IPS-18a (cell line): ENCODE measurements around the gene ZNF444.

Experiments
- H3K27ac ChIP-seq: one replicate; pipeline ENCODE4 v1.5.1; 2013; ENCODE audit warnings: low read length
- H3K27me3 ChIP-seq: one replicate; pipeline ENCODE4 v1.6.1; 2013; ENCODE audit warnings: mild to moderate bottlenecking, low read length; ENCODE audit not compliant: control insufficient read depth, insufficient read depth
- H3K36me3 ChIP-seq: one replicate; pipeline ENCODE4 v1.6.1; 2013; ENCODE audit warnings: low read depth, low read length; ENCODE audit not compliant: control insufficient read depth
- H3K4me1 ChIP-seq: one replicate; pipeline ENCODE4 v1.6.1; 2013; ENCODE audit warnings: low read depth, low read length; ENCODE audit not compliant: control insufficient read depth
- H3K4me3 ChIP-seq: one replicate; pipeline ENCODE4 v1.5.1; 2013; ENCODE audit warnings: low read length
- H3K9ac ChIP-seq: one replicate; pipeline ENCODE4 v1.6.1; 2013; ENCODE audit warnings: mild to moderate bottlenecking, low read length, moderate library complexity
- H3K9me3 ChIP-seq: one replicate; pipeline ENCODE4 v1.6.1; 2013; ENCODE audit warnings: low read depth, low read length; ENCODE audit not compliant: control insufficient read depth

ZNF444 gene

DNA sequence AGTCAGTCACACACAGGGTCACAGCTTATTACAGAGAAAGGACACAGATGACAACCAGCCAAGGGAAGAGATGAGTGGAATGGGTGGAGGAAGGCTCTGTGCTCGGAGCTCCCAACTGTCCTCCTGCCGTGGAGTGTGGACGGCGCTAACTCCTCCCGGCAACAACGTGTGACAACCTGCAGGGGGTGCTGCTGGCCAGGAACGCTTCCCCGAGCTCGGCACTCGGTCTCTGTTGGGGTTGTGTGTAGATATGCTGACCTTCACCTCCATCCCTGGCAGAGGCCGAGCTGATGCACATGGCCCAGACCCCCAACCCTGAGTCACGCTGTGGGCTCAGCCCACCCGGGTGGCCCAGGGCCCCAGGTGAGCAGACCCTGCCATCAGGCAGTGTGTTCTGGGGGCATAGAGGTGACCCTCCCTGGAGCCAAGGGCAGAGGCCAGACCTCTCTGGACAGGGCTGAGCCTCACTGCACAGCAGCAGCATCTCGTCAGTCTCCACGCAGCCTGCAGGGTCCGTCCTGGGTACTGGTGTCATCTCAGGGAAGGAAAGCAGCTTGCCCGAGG lies 14.1 kb downstream of the ZNF444 start:
- Histone ChIP-seq H3K27ac (no peak overlapping the region), H3K36me3 (peaks cover 16% of the 10 kb centered on the region), H3K4me1 (peaks cover 18% of the 10 kb centered on the region), H3K4me3 (no peak overlapping the region), H3K9ac (no peak overlapping the region), H3K9me3 (no peaks in the 10 kb centered on the region), H3K27me3 (no peaks in the 10 kb centered on the region)

GRCh38 chr19:56156768-56157167 lies 15.7 kb downstream of the ZNF444 start:
- H3K9ac ChIP-seq: no peak overlapping the region
- no peak overlapping the region for H3K4me3 ChIP-seq
- H3K27me3 ChIP-seq: no peaks in the 10 kb centered on the region
- peaks cover 16% of the 10 kb centered on the region for H3K36me3 ChIP-seq
- H3K27ac ChIP-seq: no peak overlapping the region
- peaks cover 18% of the 10 kb centered on the region for H3K4me1 ChIP-seq
- H3K9me3 ChIP-seq: no peaks in the 10 kb centered on the region

DNA sequence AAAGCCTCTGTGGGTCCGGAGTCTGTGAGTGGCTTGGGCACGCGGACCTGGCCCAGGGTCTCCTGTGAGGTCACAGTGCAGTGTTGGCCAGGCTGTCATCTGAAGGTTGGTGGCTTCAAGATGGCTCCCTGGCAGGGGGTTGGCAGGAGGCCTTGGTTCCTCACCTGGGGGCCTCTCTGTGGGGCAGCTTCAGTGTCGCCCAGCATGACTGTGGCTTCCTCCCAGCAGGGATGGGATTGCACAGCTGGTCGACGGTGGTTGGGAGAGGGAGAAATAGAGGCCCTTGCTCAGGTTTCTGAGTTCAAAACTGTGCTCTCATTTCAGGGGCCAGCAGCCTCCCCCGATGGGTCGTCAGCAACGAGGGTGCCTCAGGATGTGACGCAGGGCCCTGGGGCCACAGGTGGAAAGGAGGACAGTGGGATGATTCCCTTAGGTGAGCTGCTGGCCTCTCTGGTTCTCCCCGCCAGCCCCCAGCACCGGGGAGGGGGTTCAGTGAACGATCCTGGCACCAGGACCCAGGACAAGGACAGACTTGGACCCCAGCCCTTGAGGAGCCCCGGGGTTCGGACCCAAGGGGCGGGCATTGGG lies 17.2 kb downstream of the ZNF444 start:
- peaks cover 20% of the 10 kb centered on the region for H3K36me3 ChIP-seq
- no peaks in the 10 kb centered on the region for H3K9me3 ChIP-seq
- no peak overlapping the region for H3K9ac ChIP-seq

GRCh38 chr19:56159009-56159559 lies 18.0 kb downstream of the ZNF444 start:
- Histone ChIP-seq H3K9ac (no peak overlapping the region), H3K27ac (no peak overlapping the region), H3K9me3 (no peaks in the 10 kb centered on the region), H3K4me3 (no peak overlapping the region), H3K27me3 (no peaks in the 10 kb centered on the region), H3K4me1 (no peaks in the 10 kb centered on the region), H3K36me3 (peaks cover 20% of the 10 kb centered on the region)

More for the DNA sequence above, 17.2 kb downstream of the ZNF444 start:
- Histone ChIP-seq H3K4me1 (peaks cover 7% of the 10 kb centered on the region), H3K27ac (no peak overlapping the region), H3K4me3 (no peak overlapping the region), H3K27me3 (no peaks in the 10 kb centered on the region)

GRCh38 chr19:56159622-56160271 lies 18.7 kb downstream of the ZNF444 start:
- no peak overlapping the region for H3K9ac ChIP-seq
- H3K9me3 ChIP-seq: no peaks in the 10 kb centered on the region
- H3K27ac ChIP-seq: no peak overlapping the region
- H3K4me1 ChIP-seq: no peaks in the 10 kb centered on the region
- H3K36me3 ChIP-seq: peaks cover 18% of the 10 kb centered on the region
- H3K27me3 ChIP-seq: no peaks in the 10 kb centered on the region
- H3K4me3 ChIP-seq: no peak overlapping the region

GRCh38 chr19:56161534-56161933 lies 20.4 kb downstream of the ZNF444 start:
- no peak overlapping the region for H3K9ac ChIP-seq
- H3K36me3 ChIP-seq: peaks cover 10% of the 10 kb centered on the region
- H3K9me3 ChIP-seq: no peaks in the 10 kb centered on the region
- no peak overlapping the region for H3K4me3 ChIP-seq
- no peak overlapping the region for H3K27ac ChIP-seq
- H3K4me1 ChIP-seq: no peaks in the 10 kb centered on the region
- H3K27me3 ChIP-seq: no peaks in the 10 kb centered on the region

DNA sequence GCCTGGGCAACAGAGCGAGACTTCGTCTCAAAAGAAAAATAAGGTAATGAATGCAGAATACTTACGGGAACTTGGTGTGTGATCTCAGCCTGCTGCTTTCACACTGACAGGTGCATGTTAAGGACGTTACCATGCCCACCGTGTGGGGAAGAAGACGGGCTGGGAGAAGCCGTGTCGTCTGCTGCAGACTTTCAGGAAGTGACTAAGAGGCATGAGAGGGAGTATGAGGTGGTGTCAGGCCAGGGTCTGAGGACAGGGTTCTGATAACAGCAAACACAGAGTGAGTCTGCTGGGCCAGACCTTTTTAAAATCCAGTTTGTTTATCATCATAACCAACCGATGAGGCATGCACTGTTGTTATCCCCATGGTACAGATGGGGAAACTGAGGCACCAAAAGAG lies 21.2 kb downstream of the ZNF444 start:
- Histone ChIP-seq H3K27me3 (no peaks in the 10 kb centered on the region), H3K9me3 (no peaks in the 10 kb centered on the region), H3K4me3 (no peak overlapping the region), H3K27ac (no peak overlapping the region), H3K9ac (no peak overlapping the region), H3K4me1 (no peaks in the 10 kb centered on the region), H3K36me3 (peaks cover 10% of the 10 kb centered on the region)

DNA sequence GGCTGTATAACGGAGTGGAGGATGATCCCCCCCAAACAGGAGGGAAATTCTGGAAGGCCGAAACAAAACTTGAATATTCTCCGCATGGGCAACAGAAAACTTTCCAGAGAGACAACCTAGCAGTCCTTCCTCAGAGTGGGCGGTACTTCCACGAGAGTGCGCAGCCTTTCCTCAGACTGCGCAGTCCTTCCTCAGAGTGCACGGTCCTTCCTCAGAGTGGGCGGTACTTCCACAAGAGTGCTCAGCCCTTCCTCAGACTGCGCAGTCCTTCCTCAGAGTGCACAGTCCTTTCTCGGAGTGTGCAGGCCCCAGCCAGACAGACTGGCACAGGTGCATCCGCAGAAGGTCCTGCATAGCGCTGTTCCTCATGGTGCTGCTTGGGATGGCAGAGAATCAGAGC lies 22.0 kb downstream of the ZNF444 start:
- Histone ChIP-seq H3K9me3 (no peaks in the 10 kb centered on the region), H3K9ac (no peak overlapping the region), H3K4me1 (no peaks in the 10 kb centered on the region), H3K27ac (no peak overlapping the region), H3K27me3 (no peaks in the 10 kb centered on the region), H3K4me3 (no peak overlapping the region), H3K36me3 (peaks cover 10% of the 10 kb centered on the region)

- H3K4me1 ChIP-seq: no peaks in the 10 kb centered on the region
- H3K36me3 ChIP-seq: peaks cover 3% of the 10 kb centered on the region
- no peaks in the 10 kb centered on the region for H3K27me3 ChIP-seq
Observed at GRCh38 chr19:56167064-56167578, 26.0 kb downstream of the ZNF444 start.

GRCh38 chr19:56170261-56170660 lies 29.2 kb downstream of the ZNF444 start:
- H3K36me3 ChIP-seq: no peaks in the 10 kb centered on the region
- H3K9me3 ChIP-seq: no peaks in the 10 kb centered on the region
- no peak overlapping the region for H3K4me3 ChIP-seq
- H3K27me3 ChIP-seq: no peaks in the 10 kb centered on the region
- no peak overlapping the region for H3K27ac ChIP-seq
- H3K9ac ChIP-seq: no peak overlapping the region
- H3K4me1 ChIP-seq: no peaks in the 10 kb centered on the region

More at GRCh38 chr19:56167064-56167578, 26.0 kb downstream of the ZNF444 start:
- Histone ChIP-seq H3K9ac (no peak overlapping the region), H3K9me3 (no peaks in the 10 kb centered on the region), H3K4me3 (no peak overlapping the region), H3K27ac (no peak overlapping the region)

GRCh38 chr19:56174086-56174485 lies 33.0 kb downstream of the ZNF444 start:
- no peaks in the 10 kb centered on the region for H3K27me3 ChIP-seq
- no peak overlapping the region for H3K27ac ChIP-seq
- H3K36me3 ChIP-seq: no peaks in the 10 kb centered on the region
- no peaks in the 10 kb centered on the region for H3K9me3 ChIP-seq
- no peak overlapping the region for H3K4me3 ChIP-seq
- no peak overlapping the region for H3K9ac ChIP-seq
- H3K4me1 ChIP-seq: no peaks in the 10 kb centered on the region
